SK-N-SH treated with all-trans-retinoic acid at 6 μM for 48 hours (cell line): ENCODE data around the gene SMYD3.

Source experiments
- ATAC-seq: fragments of 200-7000 bp; cut with Tn5 transposase; 3 replicates; pipeline ENCODE4 v1.9.1; 2020; ENCODE audit warnings: mild to moderate bottlenecking, moderate library complexity
- CSDC2 ChIP-seq: fragments of 250-450 bp; sonication (Bioruptor Pico); IDR thresholded peaks from 2 replicates; pipeline ENCODE4 v1.5.0; 2020; ENCODE audit warnings: mild to moderate bottlenecking, moderate library complexity
- ESRRG ChIP-seq: fragments of 250-450 bp; sonication (Bioruptor Pico); IDR thresholded peaks from 2 replicates; pipeline ENCODE4 v1.6.1; 2021; ENCODE audit warnings: mild to moderate bottlenecking
- ISL1 ChIP-seq: fragments of 250-450 bp; sonication (Bioruptor Pico); IDR thresholded peaks from 2 replicates; pipeline ENCODE4 v2.1.2; 2022; ENCODE audit warnings: mild to moderate bottlenecking, moderate library complexity
- OSR1 ChIP-seq: fragments of 250-450 bp; sonication (Bioruptor Pico); IDR thresholded peaks from 2 replicates; pipeline ENCODE4 v1.8.0; 2022; ENCODE audit warnings: moderate library complexity, mild to moderate bottlenecking, inconsistent platforms
- POU6F1 ChIP-seq: fragments of 250-450 bp; sonication (Bioruptor Pico); IDR thresholded peaks from 2 replicates; pipeline ENCODE4 v1.8.0; 2021; ENCODE audit warnings: low read depth, mild to moderate bottlenecking, moderate library complexity, borderline replicate concordance
- PPARA ChIP-seq: fragments of 250-450 bp; sonication (Bioruptor Pico); IDR thresholded peaks from 2 replicates; pipeline ENCODE4 v1.5.0; 2020; ENCODE audit warnings: mild to moderate bottlenecking, borderline replicate concordance
- SNAI2 ChIP-seq: fragments of 250-450 bp; sonication (Bioruptor Pico); IDR thresholded peaks from 2 replicates; pipeline ENCODE4 v1.5.0; 2020; ENCODE audit warnings: mild to moderate bottlenecking, moderate library complexity
- TCF4 ChIP-seq: fragments of 250-450 bp; sonication (Bioruptor Pico); IDR thresholded peaks from 2 replicates; pipeline ENCODE4 v1.8.0; 2021; ENCODE audit warnings: mild to moderate bottlenecking, moderate library complexity, borderline replicate concordance
- TOX ChIP-seq: fragments of 250-450 bp; sonication (Bioruptor Pico); IDR thresholded peaks from 2 replicates; pipeline ENCODE4 v1.8.0; 2021; ENCODE audit warnings: mild to moderate bottlenecking, moderate library complexity, borderline replicate concordance
- TSHZ2 ChIP-seq: fragments of 250-450 bp; sonication (Bioruptor Pico); IDR thresholded peaks from 2 replicates; pipeline ENCODE4 v1.5.0; 2020; ENCODE audit warnings: mild to moderate bottlenecking, moderate library complexity
- ZC3H10 ChIP-seq: fragments of 250-450 bp; sonication (Bioruptor Pico); IDR thresholded peaks from 2 replicates; pipeline ENCODE4 v1.5.1; 2021; ENCODE audit warnings: mild to moderate bottlenecking, moderate library complexity
- ZFP3 ChIP-seq: fragments of 250-450 bp; sonication (Bioruptor Pico); IDR thresholded peaks from 2 replicates; pipeline ENCODE4 v1.5.0; 2020; ENCODE audit warnings: mild to moderate bottlenecking, moderate library complexity
- ZFP30 ChIP-seq: fragments of 450-650 bp; formaldehyde crosslinking; IDR thresholded peaks from 2 replicates; pipeline ENCODE4 v1.5.0; 2022; ENCODE audit warnings: mild to moderate bottlenecking, moderate library complexity
- ZNF565 ChIP-seq: fragments of 450-650 bp; formaldehyde crosslinking; conservative IDR thresholded peaks from 2 replicates; pipeline ENCODE4 v1.5.0; 2020; ENCODE audit warnings: low read depth, mild to moderate bottlenecking, moderate library complexity
- ZNF70 ChIP-seq: fragments of 450-650 bp; formaldehyde crosslinking; IDR thresholded peaks from 2 replicates; pipeline ENCODE4 v1.5.0; 2020; ENCODE audit warnings: mild to moderate bottlenecking, moderate library complexity
- ZNF8 ChIP-seq: fragments of 450-650 bp; formaldehyde crosslinking; IDR thresholded peaks from 2 replicates; pipeline ENCODE4 v1.5.0; 2020; ENCODE audit warnings: mild to moderate bottlenecking, moderate library complexity
- TF ChIP-seq, protein P1 (sequence below): fragments of 250-450 bp; sonication (Bioruptor Pico); IDR thresholded peaks from 2 replicates; pipeline ENCODE4 v1.8.0; 2020; ENCODE audit warnings: mild to moderate bottlenecking, moderate library complexity, borderline replicate concordance

Gene SMYD3

GRCh38 chr1:246111570-246111969 is 395.5 kb downstream of the SMYD3 start (continued):
- TF ChIP-seq TSHZ2 (CRISPR knock-in tag), result no peak
- no peak for TF ChIP-seq OSR1 (CRISPR knock-in tag)
- no peak for TF ChIP-seq ZC3H10
- TF ChIP-seq TOX (CRISPR knock-in tag), result no peak
- no peak for TF ChIP-seq ZFP30 (CRISPR knock-in tag)
- TF ChIP-seq PPARA (CRISPR knock-in tag), result no peak

DNA sequence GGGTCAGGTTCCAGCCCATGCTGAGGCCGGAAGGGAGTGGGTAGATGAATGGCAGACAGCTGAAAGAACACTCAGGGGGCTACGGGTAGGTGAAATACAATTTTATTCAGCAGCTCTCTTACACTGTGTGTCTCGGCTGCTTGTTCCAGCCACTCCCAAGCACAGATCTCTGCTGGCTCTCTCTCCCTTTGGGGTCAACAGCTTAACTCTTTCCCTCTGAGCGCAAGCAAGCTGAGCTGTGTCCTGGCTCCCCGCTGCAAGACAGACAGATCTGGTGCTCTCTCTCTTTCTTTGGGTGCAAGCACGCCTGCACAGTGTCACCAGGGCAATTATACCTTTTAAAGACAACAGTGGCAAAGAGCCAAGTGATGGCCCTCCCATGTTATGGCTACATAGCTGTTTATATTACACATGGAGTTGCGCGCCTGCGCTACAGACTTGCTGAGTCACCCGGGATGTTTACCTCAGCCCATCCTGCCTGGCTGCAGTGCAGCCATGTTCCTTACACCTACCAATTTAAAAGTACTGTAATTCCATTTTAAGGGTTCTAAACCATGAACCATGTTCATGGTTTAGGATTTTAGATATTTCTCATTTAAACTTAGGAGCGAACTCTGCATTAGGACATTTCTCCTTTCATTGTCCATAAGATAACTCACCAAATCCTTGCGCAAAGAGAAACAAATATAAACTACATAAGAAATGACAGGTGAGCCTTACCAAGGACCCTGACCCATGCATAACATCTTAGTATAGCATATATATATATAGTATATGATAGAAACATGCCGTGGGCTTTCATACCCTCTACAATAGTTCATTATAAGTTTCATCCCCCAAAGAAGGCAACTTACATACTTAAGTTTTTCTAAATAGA is 396.5 kb downstream of the SMYD3 start:
- TF ChIP-seq CSDC2 (CRISPR knock-in tag) (peak; percentile 90), TCF4 (CRISPR knock-in tag) (no peak), TOX (CRISPR knock-in tag) (0 out of 2 replicates have a peak, but pooled peaks have one; percentile 26), SNAI2 (CRISPR knock-in tag) (peak; percentile 76; the same call in 1 of the 2 replicates), ZC3H10 (no peak), ESRRG (CRISPR knock-in tag) (no peak), ZNF70 (no peak), OSR1 (CRISPR knock-in tag) (no peak), ZNF8 (CRISPR knock-in tag) (peak; percentile 38; the same call in 1 of the 2 replicates), ZFP30 (CRISPR knock-in tag) (no peak), TSHZ2 (CRISPR knock-in tag) (peak; percentile 66), POU6F1 (CRISPR knock-in tag) (no peak), ISL1 (CRISPR knock-in tag) (no peak)
- TF ChIP-seq, protein P1, sequence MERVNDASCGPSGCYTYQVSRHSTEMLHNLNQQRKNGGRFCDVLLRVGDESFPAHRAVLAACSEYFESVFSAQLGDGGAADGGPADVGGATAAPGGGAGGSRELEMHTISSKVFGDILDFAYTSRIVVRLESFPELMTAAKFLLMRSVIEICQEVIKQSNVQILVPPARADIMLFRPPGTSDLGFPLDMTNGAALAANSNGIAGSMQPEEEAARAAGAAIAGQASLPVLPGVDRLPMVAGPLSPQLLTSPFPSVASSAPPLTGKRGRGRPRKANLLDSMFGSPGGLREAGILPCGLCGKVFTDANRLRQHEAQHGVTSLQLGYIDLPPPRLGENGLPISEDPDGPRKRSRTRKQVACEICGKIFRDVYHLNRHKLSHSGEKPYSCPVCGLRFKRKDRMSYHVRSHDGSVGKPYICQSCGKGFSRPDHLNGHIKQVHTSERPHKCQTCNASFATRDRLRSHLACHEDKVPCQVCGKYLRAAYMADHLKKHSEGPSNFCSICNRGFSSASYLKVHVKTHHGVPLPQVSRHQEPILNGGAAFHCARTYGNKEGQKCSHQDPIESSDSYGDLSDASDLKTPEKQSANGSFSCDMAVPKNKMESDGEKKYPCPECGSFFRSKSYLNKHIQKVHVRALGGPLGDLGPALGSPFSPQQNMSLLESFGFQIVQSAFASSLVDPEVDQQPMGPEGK (CRISPR knock-in tag), result no peak
- peak; percentile 57 for ATAC-seq

DNA sequence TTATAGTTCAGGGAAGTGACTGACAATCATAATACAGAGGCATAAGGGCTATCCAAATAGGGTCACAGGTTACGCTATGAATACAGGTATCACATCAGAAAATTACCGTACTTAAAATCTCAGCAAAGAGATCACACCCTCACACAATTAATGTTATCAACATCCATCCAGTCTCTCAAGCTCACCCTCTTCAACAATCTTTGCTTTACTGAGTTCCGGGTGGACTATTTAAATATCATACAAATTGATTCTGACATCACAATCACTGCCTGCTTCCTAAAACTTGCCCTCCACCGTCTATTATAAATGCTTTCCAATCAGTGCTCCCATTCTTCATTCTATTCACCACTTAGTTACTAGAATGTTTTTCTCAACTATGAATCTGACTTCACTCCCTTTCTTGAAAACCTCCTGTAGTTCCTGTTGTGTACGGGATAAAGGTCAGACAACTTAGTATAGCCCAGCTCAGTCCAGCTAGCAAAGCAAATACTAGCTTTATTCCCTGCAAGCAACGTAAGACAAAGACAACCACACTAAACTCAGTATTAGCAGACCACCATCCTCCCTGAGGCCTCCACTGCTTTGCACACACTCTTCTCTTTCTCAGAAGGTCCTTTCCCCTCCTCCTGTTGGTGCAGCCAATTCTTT is 398.7 kb downstream of the SMYD3 start:
- TF ChIP-seq TCF4 (CRISPR knock-in tag), result no peak
- TF ChIP-seq CSDC2 (CRISPR knock-in tag), result no peak
- no peak for TF ChIP-seq TSHZ2 (CRISPR knock-in tag)
- no peak for TF ChIP-seq SNAI2 (CRISPR knock-in tag)
- no peak for TF ChIP-seq ZC3H10
- TF ChIP-seq ZNF565, result no peak
- no peak for TF ChIP-seq ZFP3 (CRISPR knock-in tag)
- TF ChIP-seq ZNF70, result no peak
- TF ChIP-seq POU6F1 (CRISPR knock-in tag), result no peak
- no peak for ATAC-seq
